DOHH2 (cell line): ENCODE measurements around the gene LBX2.
A peak's percentile ranks its signal among the peaks of the same experiment; 100 is the strongest.

Experiments used
- CTCF ChIP-seq: fragments of 200-600 bp; sonication (generic); IDR thresholded peaks from one replicate; pipeline ENCODE4 v1.5.1; 2014; ENCODE audit warnings: antibody characterized with exemption, mild to moderate bottlenecking, low read depth, low read length; ENCODE audit not compliant: poor library complexity, severe bottlenecking
- EZH2phosphoT487 ChIP-seq: fragments of 200-600 bp; sonication (generic); IDR thresholded peaks from 2 replicates; pipeline ENCODE4 v1.6.1; 2017; ENCODE audit warnings: borderline replicate concordance, mild to moderate bottlenecking, antibody characterized with exemption, low read length, moderate library complexity, mixed read lengths

GRCh38 chr2:74502147-74502719 is 2.8 kb upstream of the LBX2 start:
- no peak for TF ChIP-seq CTCF
- 0 out of 2 replicates have a peak, but pooled peaks have one; percentile 27 for TF ChIP-seq EZH2phosphoT487
